Subcutaneous adipose tissue (tissue), 1 donor: Measurements from ENCODE around the gene CCR5AS.

Experiments used
- TF ChIP-seq, protein P1 (sequence below): fragments of 450-650 bp; IDR thresholded peaks from one replicate; pipeline ENCODE4 v1.5.1; 2016; ENCODE audit warnings: low read depth, mild to moderate bottlenecking, control low read depth, antibody characterized with exemption, moderate library complexity

The CCR5AS gene

DNA sequence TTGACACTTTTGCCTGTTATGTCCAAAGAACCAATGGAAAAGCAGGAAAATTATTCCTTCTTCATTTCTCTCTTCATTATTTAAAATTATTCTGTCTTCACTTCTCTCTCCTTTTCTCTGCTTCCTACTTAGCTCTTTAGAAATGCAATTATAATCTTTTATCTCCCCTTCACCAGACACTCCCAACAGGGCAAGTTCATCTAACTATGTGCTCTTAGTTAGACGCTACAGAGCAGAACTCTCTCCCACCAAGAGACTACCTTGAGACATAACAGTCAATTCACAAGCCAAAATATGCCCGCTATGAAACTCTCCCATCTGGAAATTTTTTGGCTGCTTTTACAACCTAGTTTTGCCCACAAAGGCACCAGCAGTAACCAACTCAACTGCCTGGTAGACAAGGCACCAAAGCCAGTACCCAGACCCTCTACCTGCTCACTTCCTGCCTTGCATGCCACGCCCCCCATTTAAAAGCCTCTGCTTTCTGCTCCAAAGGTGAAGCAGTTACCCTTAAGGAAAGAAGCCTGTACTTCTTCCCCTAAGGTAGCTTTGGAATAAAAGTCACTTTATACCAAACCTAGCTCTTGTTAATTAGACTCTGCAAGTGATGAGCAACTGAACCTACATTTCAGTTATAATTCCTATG is 28.3 kb upstream of the CCR5AS start:
- TF ChIP-seq, protein P1, sequence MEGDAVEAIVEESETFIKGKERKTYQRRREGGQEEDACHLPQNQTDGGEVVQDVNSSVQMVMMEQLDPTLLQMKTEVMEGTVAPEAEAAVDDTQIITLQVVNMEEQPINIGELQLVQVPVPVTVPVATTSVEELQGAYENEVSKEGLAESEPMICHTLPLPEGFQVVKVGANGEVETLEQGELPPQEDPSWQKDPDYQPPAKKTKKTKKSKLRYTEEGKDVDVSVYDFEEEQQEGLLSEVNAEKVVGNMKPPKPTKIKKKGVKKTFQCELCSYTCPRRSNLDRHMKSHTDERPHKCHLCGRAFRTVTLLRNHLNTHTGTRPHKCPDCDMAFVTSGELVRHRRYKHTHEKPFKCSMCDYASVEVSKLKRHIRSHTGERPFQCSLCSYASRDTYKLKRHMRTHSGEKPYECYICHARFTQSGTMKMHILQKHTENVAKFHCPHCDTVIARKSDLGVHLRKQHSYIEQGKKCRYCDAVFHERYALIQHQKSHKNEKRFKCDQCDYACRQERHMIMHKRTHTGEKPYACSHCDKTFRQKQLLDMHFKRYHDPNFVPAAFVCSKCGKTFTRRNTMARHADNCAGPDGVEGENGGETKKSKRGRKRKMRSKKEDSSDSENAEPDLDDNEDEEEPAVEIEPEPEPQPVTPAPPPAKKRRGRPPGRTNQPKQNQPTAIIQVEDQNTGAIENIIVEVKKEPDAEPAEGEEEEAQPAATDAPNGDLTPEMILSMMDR, result no peak

DNA sequence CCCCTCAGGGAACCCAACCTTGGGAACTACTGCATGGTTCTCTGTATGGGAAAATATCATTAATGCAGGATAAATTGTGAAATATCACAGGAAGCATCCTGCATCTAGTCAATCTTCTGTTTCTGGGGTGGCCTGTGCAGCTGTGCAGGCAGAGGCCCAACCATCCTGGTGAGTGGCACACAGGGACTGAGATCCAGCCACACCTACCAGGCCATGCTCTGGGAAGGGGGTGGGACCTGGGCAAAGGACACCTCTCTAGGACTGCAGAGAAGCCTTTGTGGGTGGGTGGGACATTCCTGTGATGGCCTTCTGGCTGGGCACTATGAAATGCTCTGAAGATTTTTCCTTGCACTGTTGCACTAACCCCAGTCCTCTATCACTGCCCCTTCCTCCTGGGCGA is 27.0 kb upstream of the CCR5AS start:
- TF ChIP-seq, protein P1, result no peak

DNA sequence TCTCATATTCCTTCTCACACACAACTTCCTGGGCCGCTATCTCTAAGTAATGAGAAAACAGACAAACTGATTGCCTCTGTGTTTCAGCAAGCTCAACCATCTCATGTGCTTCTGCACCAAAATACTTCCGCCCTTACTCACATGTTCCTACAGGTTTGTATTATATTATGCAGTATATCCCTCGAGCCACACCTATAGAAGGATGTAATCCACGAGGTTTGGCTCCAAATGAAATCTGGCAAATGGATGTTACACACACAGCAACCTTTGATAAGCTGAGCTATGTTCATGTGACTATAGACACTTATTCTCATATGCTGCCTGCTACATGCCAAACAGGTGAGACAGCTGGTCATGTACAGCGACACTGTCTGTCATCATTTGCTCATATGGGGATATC is 22.8 kb upstream of the CCR5AS start:
- TF ChIP-seq, protein P1, result no peak

DNA sequence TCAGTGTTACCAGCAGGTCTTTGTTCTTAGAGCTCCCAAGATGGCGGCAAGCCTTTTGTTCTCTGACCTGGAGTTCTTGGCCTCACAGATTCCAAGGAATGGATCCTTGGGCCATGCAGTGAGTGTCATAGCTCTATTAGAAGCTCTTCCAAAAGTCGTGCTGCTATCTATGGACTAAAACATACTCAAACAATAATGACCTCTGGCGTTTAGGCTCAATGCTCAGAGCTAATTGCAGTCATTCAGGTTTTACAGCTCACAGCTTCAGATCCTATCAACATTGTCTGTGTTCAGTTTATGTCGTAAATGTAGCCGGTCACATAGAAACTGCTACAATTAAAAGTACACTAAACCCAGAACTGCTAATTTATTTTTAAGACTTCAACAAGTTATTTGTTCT is 22.4 kb upstream of the CCR5AS start:
- TF ChIP-seq, protein P1, result no peak

DNA sequence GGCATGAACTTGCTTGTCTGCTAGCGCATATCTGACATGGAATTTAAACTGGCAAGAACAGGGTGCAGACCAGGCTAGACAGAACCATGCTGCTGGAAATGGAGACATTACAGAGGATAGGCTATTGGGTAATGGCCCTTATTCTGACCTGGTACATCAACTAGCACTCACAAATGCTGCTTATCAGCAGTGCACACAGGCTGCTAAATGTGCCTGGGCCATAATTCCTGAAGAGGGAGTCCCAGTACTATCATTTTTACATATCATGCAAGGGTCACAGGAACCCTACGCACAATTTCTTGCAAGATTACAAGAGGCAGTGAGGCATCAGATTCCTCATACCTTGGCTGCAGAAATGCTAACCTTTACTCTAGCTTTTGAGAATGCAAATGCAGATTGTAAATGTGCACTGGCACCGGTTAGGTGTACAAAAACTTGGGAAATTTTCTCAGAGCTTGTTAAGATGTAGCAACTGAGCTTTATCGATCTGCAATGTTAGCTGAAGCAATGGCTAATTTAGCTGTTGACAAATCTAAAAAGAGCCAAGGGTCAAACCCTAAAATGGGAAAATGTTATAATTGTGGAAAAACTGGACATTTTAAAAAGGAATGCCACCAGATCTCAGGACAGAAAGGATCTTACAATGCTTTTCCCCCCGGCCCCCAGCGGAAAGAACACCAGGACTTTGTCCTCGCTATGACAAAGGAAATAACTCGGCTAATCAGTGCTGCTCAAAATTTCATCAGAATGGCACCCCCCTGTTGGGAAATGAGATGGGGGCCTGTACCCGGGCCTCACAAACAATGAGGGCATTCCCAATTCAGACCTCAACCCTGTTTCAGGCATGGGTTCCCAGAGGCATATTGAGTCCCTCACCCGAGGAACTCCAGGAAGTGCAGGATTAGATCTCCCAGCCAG is 21.3 kb upstream of the CCR5AS start:
- TF ChIP-seq, protein P1, result no peak

DNA sequence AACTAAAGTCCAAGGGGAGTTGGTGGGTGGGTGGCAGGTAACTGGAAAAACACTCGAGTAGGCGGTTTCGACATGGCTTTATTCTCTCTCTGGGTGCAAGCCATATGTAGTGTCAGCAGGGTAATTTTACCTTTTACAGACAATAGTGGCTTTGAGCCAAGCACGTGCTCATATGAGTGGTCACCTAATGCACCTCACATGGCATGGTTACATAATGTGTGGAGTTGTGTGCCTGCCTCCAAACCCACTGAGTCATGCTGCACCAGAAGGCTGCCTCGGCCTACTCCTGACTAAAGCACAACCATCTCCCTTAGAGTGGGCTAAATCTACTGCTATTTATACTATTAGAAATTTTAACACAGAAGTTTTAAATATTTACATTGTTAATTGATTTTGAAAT is 16.7 kb upstream of the CCR5AS start:
- TF ChIP-seq, protein P1, result no peak

DNA sequence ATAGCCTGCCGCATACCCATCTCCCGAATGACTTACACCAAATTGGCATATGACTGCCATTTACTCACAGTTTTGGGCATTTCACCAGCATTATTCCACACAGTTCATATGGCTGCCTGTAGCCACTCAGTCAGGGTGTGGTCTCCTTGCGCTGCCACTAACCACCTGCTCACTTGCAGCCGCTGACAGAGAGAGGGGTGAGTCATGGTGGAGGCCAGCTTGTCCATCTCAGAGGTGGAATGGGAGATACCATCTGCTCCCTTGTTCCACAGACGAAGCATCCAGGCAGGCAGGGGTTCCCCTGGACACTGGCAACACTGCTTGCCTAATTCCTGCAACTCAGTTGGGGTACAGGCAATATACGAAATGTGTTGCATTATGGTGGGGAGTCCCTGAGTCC is 15.8 kb upstream of the CCR5AS start:
- TF ChIP-seq, protein P1, result no peak
